ENCODE results near the gene CALD1.

Gene CALD1

GRCh38 chr7:134856691-134857090, 77.3 kb downstream of the CALD1 start:
- no peak overlapping the region for H3K27ac ChIP-seq (ENCODE audit: low read length, poor library complexity, severe bottlenecking)
- no peak overlapping the region for H2BK5ac ChIP-seq (ENCODE audit: low read depth, low read length, poor library complexity, severe bottlenecking)
- H3K27me3 ChIP-seq (ENCODE audit: control insufficient read depth in 1 of 2, insufficient read depth in 1 of 2, low read length in 2 of 2) = no peaks in the 10 kb centered on the region
- no peak overlapping the region for H2BK120ac ChIP-seq (ENCODE audit: low read depth, low read length)
- peaks cover 23% of the 10 kb centered on the region for H3K79me1 ChIP-seq (replicated peaks; ENCODE audit: low read length, poor library complexity, severe bottlenecking)
- H4K8ac ChIP-seq (ENCODE audit: low read length) = no peak overlapping the region
- H3K9me3 ChIP-seq (ENCODE audit: control insufficient read depth, low read length) = no peaks in the 10 kb centered on the region
- peak; percentile 80 for DNase-seq
- no peaks in the 10 kb centered on the region for H3K4me1 ChIP-seq (ENCODE audit: control insufficient read depth, insufficient read depth, low read depth, low read length)
- no peak overlapping the region for H3K14ac ChIP-seq (ENCODE audit: low read length in 2 of 2)
- H3K36me3 ChIP-seq (ENCODE audit: control insufficient read depth in 1 of 2, insufficient read depth in 2 of 2, low read depth in 1 of 2, low read length in 2 of 2) = peaks cover under 1 to 3% of the 10 kb centered on the region in 2 experiments
- no peak overlapping the region for H3K18ac ChIP-seq (ENCODE audit: low read depth in 1 of 2, low read length in 2 of 2)
- H3K23ac ChIP-seq (ENCODE audit: low read length in 2 of 2) = no peak overlapping the region
- H4K91ac ChIP-seq (ENCODE audit: low read length) = no peak overlapping the region
- H2BK15ac ChIP-seq (ENCODE audit: low read depth, poor library complexity, severe bottlenecking) = no peak overlapping the region
- H2AFZ ChIP-seq (ENCODE audit: low read depth, low read length) = no peak overlapping the region
- H2AK5ac ChIP-seq (ENCODE audit: low read length, severe bottlenecking) = no peak overlapping the region
- no peak overlapping the region for H2BK12ac ChIP-seq (ENCODE audit: low read length in 2 of 2)
- H3K9ac ChIP-seq (ENCODE audit: low read length) = peak overlapping the region; percentile 75
- peak overlapping the region in 1 of 2 experiments; percentile 61 for H3K4me3 ChIP-seq (ENCODE audit: insufficient read depth in 1 of 2, low read depth in 1 of 2, low read length in 2 of 2)
- no peak overlapping the region for H3K4me2 ChIP-seq (ENCODE audit: low read length, poor library complexity, severe bottlenecking)
- H3K4ac ChIP-seq (ENCODE audit: low read depth in 1 of 2, low read length in 2 of 2) = no peak overlapping the region
- 28% methylated on average over 2 of the region's 4 CpGs for WGBS

GRCh38 chr7:134857958-134858357, 78.5 kb downstream of the CALD1 start:
- H2AFZ ChIP-seq (ENCODE audit: low read depth, low read length) = no peak overlapping the region
- no peaks in the 10 kb centered on the region for H3K4me1 ChIP-seq (ENCODE audit: control insufficient read depth, insufficient read depth, low read depth, low read length)
- no peak overlapping the region for H2BK15ac ChIP-seq (ENCODE audit: low read depth, poor library complexity, severe bottlenecking)

GRCh38 chr7:134859783-134860182, 80.3 kb downstream of the CALD1 start:
- Histone ChIP-seq H2AFZ (ENCODE audit: low read depth, low read length) (no peak overlapping the region), H4K8ac (ENCODE audit: low read length) (no peak overlapping the region), H3K4me1 (ENCODE audit: control insufficient read depth, insufficient read depth, low read depth, low read length) (no peaks in the 10 kb centered on the region), H3K9me3 (ENCODE audit: control insufficient read depth, low read length) (no peaks in the 10 kb centered on the region), H2BK15ac (ENCODE audit: low read depth, poor library complexity, severe bottlenecking) (no peak overlapping the region), H3K4me2 (ENCODE audit: low read length, poor library complexity, severe bottlenecking) (no peak overlapping the region), H2AK5ac (ENCODE audit: low read length, severe bottlenecking) (no peak overlapping the region), H3K36me3 (ENCODE audit: control insufficient read depth in 1 of 2, insufficient read depth in 2 of 2, low read depth in 1 of 2, low read length in 2 of 2) (peaks cover 6 to 11% of the 10 kb centered on the region in 2 experiments), H4K91ac (ENCODE audit: low read length) (no peak overlapping the region), H2BK5ac (ENCODE audit: low read depth, low read length, poor library complexity, severe bottlenecking) (no peak overlapping the region), H3K27ac (ENCODE audit: low read length, poor library complexity, severe bottlenecking) (no peak overlapping the region), H3K27me3 (ENCODE audit: control insufficient read depth in 1 of 2, insufficient read depth in 1 of 2, low read length in 2 of 2) (no peaks in the 10 kb centered on the region), H2BK12ac (ENCODE audit: low read length in 2 of 2) (no peak overlapping the region), H2BK120ac (ENCODE audit: low read depth, low read length) (no peak overlapping the region), H3K79me1 (replicated peaks; ENCODE audit: low read length, poor library complexity, severe bottlenecking) (peaks cover 22% of the 10 kb centered on the region), H3K4me3 (ENCODE audit: insufficient read depth in 1 of 2, low read depth in 1 of 2, low read length in 2 of 2) (no peak overlapping the region), H3K14ac (ENCODE audit: low read length in 2 of 2) (no peak overlapping the region), H3K4ac (ENCODE audit: low read depth in 1 of 2, low read length in 2 of 2) (no peak overlapping the region), H3K9ac (ENCODE audit: low read length) (no peak overlapping the region), H3K23ac (ENCODE audit: low read length in 2 of 2) (no peak overlapping the region), H3K18ac (ENCODE audit: low read depth in 1 of 2, low read length in 2 of 2) (no peak overlapping the region)
- 95% methylated on average over 1 of the region's 1 CpG for WGBS
- DNase-seq = no peak

More at GRCh38 chr7:134857958-134858357, 78.5 kb downstream of the CALD1 start:
- Histone ChIP-seq H3K14ac (ENCODE audit: low read length in 2 of 2) (no peak overlapping the region), H2AK5ac (ENCODE audit: low read length, severe bottlenecking) (no peak overlapping the region), H3K23ac (ENCODE audit: low read length in 2 of 2) (no peak overlapping the region), H3K36me3 (ENCODE audit: control insufficient read depth in 1 of 2, insufficient read depth in 2 of 2, low read depth in 1 of 2, low read length in 2 of 2) (peaks cover 3 to 7% of the 10 kb centered on the region in 2 experiments), H3K27me3 (ENCODE audit: control insufficient read depth in 1 of 2, insufficient read depth in 1 of 2, low read length in 2 of 2) (no peaks in the 10 kb centered on the region), H3K4me3 (ENCODE audit: insufficient read depth in 1 of 2, low read depth in 1 of 2, low read length in 2 of 2) (no peak overlapping the region), H3K79me1 (replicated peaks; ENCODE audit: low read length, poor library complexity, severe bottlenecking) (peaks cover 20% of the 10 kb centered on the region), H3K4ac (ENCODE audit: low read depth in 1 of 2, low read length in 2 of 2) (no peak overlapping the region), H3K27ac (ENCODE audit: low read length, poor library complexity, severe bottlenecking) (no peak overlapping the region), H3K4me2 (ENCODE audit: low read length, poor library complexity, severe bottlenecking) (no peak overlapping the region), H4K91ac (ENCODE audit: low read length) (no peak overlapping the region), H3K18ac (ENCODE audit: low read depth in 1 of 2, low read length in 2 of 2) (peak overlapping the region; percentile 43 to 80), H4K8ac (ENCODE audit: low read length) (no peak overlapping the region), H2BK12ac (ENCODE audit: low read length in 2 of 2) (no peak overlapping the region), H3K9me3 (ENCODE audit: control insufficient read depth, low read length) (no peaks in the 10 kb centered on the region), H3K9ac (ENCODE audit: low read length) (no peak overlapping the region), H2BK5ac (ENCODE audit: low read depth, low read length, poor library complexity, severe bottlenecking) (no peak overlapping the region), H2BK120ac (ENCODE audit: low read depth, low read length) (no peak overlapping the region)
- DNase-seq = peak; percentile 71

GRCh38 chr7:134865001-134865845, 85.8 kb downstream of the CALD1 start:
- peak overlapping the region; percentile 78 for H4K8ac ChIP-seq (ENCODE audit: low read length)
- H3K27ac ChIP-seq (ENCODE audit: low read length, poor library complexity, severe bottlenecking) = peak overlapping the region; percentile 27
- H3K79me1 ChIP-seq (replicated peaks; ENCODE audit: low read length, poor library complexity, severe bottlenecking) = peaks cover 29% of the 10 kb centered on the region
- H3K23ac ChIP-seq (ENCODE audit: low read length in 2 of 2) = no peak overlapping the region
- H3K4me3 ChIP-seq (ENCODE audit: insufficient read depth in 1 of 2, low read depth in 1 of 2, low read length in 2 of 2) = peak overlapping the region in 1 of 2 experiments; percentile 73
- H2AK5ac ChIP-seq (ENCODE audit: low read length, severe bottlenecking) = no peak overlapping the region
- H3K18ac ChIP-seq (ENCODE audit: low read depth in 1 of 2, low read length in 2 of 2) = peak overlapping the region; percentile 9 to 89
- DNase-seq = peak; percentile 80
- H2BK5ac ChIP-seq (ENCODE audit: low read depth, low read length, poor library complexity, severe bottlenecking) = no peak overlapping the region
- H3K9me3 ChIP-seq (ENCODE audit: control insufficient read depth, low read length) = no peaks in the 10 kb centered on the region
- peak overlapping the region; percentile 10 for H4K91ac ChIP-seq (ENCODE audit: low read length)
- peaks cover 9% of the 10 kb centered on the region for H3K4me1 ChIP-seq (ENCODE audit: control insufficient read depth, insufficient read depth, low read depth, low read length)
- peak overlapping the region; percentile 80 to 97 for H2BK12ac ChIP-seq (ENCODE audit: low read length in 2 of 2)
- H3K4me2 ChIP-seq (ENCODE audit: low read length, poor library complexity, severe bottlenecking) = peak overlapping the region; percentile 35
- peak overlapping the region; percentile 80 for H3K9ac ChIP-seq (ENCODE audit: low read length)
- no peaks in the 10 kb centered on the region for H3K27me3 ChIP-seq (ENCODE audit: control insufficient read depth in 1 of 2, insufficient read depth in 1 of 2, low read length in 2 of 2)
- H3K14ac ChIP-seq (ENCODE audit: low read length in 2 of 2) = no peak overlapping the region
- H3K4ac ChIP-seq (ENCODE audit: low read depth in 1 of 2, low read length in 2 of 2) = peak overlapping the region; percentile 68 to 89
- peaks cover 8 to 41% of the 10 kb centered on the region in 2 experiments for H3K36me3 ChIP-seq (ENCODE audit: control insufficient read depth in 1 of 2, insufficient read depth in 2 of 2, low read depth in 1 of 2, low read length in 2 of 2)
- H2AFZ ChIP-seq (ENCODE audit: low read depth, low read length) = no peak overlapping the region
- WGBS = 16% methylated on average over 7 of the region's 9 CpGs
- no peak overlapping the region for H2BK15ac ChIP-seq (ENCODE audit: low read depth, poor library complexity, severe bottlenecking)
- peak overlapping the region; percentile 67 for H2BK120ac ChIP-seq (ENCODE audit: low read depth, low read length)
